Measurements from ENCODE around the gene CRIP3.

CRIP3 gene

DNA sequence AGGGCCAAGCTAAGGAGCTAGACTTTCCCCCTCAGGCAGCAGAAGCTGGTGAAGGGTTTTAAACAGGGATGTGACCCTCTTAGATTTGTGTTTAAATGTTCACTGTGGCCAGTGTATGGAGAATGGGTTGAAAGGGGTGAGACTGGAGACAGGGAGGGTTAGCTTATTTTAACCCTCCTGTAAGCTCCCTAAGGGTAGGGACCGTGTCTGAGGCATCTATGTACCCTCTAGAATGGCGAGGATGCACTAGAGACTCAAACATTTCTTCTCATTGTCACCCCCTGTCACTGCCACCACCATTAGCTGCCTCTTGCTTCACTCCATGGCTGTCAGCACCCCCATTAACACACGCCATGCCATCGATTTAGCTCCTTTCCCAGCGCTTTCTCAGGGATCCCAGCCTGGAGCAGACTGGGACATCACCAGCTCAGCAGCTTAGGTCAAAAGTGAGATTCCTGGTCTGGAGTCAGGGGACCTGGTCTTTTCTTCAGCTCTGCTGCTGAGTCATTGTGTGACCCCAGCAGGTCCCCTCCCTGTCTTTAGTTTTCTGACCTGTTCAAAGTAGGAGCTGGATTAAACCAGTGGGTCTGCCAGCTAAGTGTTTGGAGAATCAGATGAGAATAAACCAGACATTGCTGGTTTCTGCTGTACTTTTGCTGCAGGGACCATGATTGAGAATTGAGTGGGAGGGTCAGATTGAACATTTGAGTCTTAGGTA, 11.7 kb downstream of the CRIP3 start:
- H3K4me1 ChIP-seq (ENCODE audit: control insufficient read depth in 1 of 2, insufficient read depth in 1 of 2, low read depth in 1 of 2, low read length in 1 of 2), result no peaks in the 10 kb centered on the region
- H3K36me3 ChIP-seq, result no peaks in the 10 kb centered on the region
- no peak overlapping the region for H3K27ac ChIP-seq
- H3K27me3 ChIP-seq, result peaks cover 51% of the 10 kb centered on the region
- TF ChIP-seq, protein P1, sequence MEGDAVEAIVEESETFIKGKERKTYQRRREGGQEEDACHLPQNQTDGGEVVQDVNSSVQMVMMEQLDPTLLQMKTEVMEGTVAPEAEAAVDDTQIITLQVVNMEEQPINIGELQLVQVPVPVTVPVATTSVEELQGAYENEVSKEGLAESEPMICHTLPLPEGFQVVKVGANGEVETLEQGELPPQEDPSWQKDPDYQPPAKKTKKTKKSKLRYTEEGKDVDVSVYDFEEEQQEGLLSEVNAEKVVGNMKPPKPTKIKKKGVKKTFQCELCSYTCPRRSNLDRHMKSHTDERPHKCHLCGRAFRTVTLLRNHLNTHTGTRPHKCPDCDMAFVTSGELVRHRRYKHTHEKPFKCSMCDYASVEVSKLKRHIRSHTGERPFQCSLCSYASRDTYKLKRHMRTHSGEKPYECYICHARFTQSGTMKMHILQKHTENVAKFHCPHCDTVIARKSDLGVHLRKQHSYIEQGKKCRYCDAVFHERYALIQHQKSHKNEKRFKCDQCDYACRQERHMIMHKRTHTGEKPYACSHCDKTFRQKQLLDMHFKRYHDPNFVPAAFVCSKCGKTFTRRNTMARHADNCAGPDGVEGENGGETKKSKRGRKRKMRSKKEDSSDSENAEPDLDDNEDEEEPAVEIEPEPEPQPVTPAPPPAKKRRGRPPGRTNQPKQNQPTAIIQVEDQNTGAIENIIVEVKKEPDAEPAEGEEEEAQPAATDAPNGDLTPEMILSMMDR (IDR thresholded peaks at IDR 0.05), result no peak
- no peaks in the 10 kb centered on the region for H3K9me3 ChIP-seq
- no peak overlapping the region for H3K4me3 ChIP-seq (ENCODE audit: low read depth in 1 of 2, low read length in 1 of 2)

- peaks cover 51% of the 10 kb centered on the region for H3K27me3 ChIP-seq
- H3K4me1 ChIP-seq (ENCODE audit: control insufficient read depth in 1 of 2, insufficient read depth in 1 of 2, low read depth in 1 of 2, low read length in 1 of 2), result no peaks in the 10 kb centered on the region
- H3K27ac ChIP-seq, result no peak overlapping the region
- TF ChIP-seq, protein P1 (IDR thresholded peaks at IDR 0.05), result no peak
- H3K9me3 ChIP-seq, result no peaks in the 10 kb centered on the region
- no peak overlapping the region for H3K4me3 ChIP-seq (ENCODE audit: low read depth in 1 of 2, low read length in 1 of 2)
- no peaks in the 10 kb centered on the region for H3K36me3 ChIP-seq
These were observed 13.2 kb downstream of the CRIP3 start for GRCh38 chr6:43295456-43295855.

DNA sequence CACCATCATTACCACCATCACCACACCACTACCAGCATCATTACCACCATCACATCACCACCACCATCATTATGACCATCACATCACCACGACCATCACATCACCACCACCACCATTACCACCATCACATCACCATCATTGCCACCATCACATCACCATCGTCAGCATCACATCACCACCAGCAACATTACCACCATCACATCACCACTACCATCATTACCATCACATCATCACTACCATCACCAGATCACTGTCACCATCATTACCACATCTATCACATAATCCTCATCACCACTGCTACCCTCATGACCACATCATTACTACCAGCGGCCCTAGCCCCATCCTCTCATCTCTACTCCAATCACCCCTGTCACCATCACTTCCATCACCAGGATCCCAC, 14.1 kb downstream of the CRIP3 start:
- Histone ChIP-seq H3K27ac (no peak overlapping the region), H3K9me3 (no peaks in the 10 kb centered on the region), H3K36me3 (no peaks in the 10 kb centered on the region), H3K27me3 (peaks cover 49% of the 10 kb centered on the region), H3K4me3 (ENCODE audit: low read depth in 1 of 2, low read length in 1 of 2) (no peak overlapping the region), H3K4me1 (ENCODE audit: control insufficient read depth in 1 of 2, insufficient read depth in 1 of 2, low read depth in 1 of 2, low read length in 1 of 2) (no peaks in the 10 kb centered on the region)
- TF ChIP-seq, protein P1 (IDR thresholded peaks at IDR 0.05), result no peak

DNA sequence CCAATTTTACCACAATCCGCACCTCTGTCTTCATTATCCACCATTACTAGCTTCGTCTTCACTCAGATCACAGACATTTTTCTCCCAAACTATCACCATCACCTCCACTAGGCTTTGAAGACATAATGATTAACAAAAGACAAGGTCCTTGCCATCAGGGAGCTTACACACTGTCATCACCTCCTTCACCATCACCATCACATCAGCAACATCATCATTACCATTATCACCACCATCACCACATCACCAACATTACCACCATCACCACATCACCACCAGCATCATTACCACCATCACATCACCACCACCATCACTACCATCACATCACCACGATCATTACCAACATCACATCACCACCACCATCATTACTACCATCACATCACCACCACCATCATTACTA, 14.9 kb downstream of the CRIP3 start:
- no peak overlapping the region for H3K4me3 ChIP-seq (ENCODE audit: low read depth in 1 of 2, low read length in 1 of 2)
- H3K36me3 ChIP-seq, result no peaks in the 10 kb centered on the region
- H3K27ac ChIP-seq, result no peak overlapping the region
- H3K27me3 ChIP-seq, result peaks cover 49% of the 10 kb centered on the region
- H3K9me3 ChIP-seq, result no peaks in the 10 kb centered on the region
- TF ChIP-seq, protein P1 (IDR thresholded peaks at IDR 0.05), result no peak
- H3K4me1 ChIP-seq (ENCODE audit: control insufficient read depth in 1 of 2, insufficient read depth in 1 of 2, low read depth in 1 of 2, low read length in 1 of 2), result no peaks in the 10 kb centered on the region

GRCh38 chr6:43292763-43293318, 15.8 kb downstream of the CRIP3 start:
- Histone ChIP-seq H3K36me3 (no peaks in the 10 kb centered on the region), H3K4me3 (ENCODE audit: low read depth in 1 of 2, low read length in 1 of 2) (no peak overlapping the region), H3K27ac (no peak overlapping the region), H3K4me1 (ENCODE audit: control insufficient read depth in 1 of 2, insufficient read depth in 1 of 2, low read depth in 1 of 2, low read length in 1 of 2) (no peaks in the 10 kb centered on the region), H3K27me3 (peaks cover 47% of the 10 kb centered on the region), H3K9me3 (no peaks in the 10 kb centered on the region)
- TF ChIP-seq, protein P1 (IDR thresholded peaks at IDR 0.05), result no peak
